A673 (cell line): ENCODE measurements around the gene TAGAP. TPM values are rescaled to one million over a fixed set of nuclear protein-coding genes. Genes with fewer than 3 reads are reported as not detected.

Experiments
- BruUV-seq: library from RNA; stranded (reverse); fragments of 400-500 nt; replicated peaks from 2 replicates; lab custom pipeline; 2021; lab: Mats Ljungman, UMichigan
- CTCF ChIA-PET: fragments of 300-600 bp; sonication (Branson Sonifier 250); formaldehyde crosslinking; loops from one replicate; lab custom pipeline; 2022; ENCODE audit warnings: antibody characterized with exemption; lab: Charles Lee
- POLR2A ChIA-PET: fragments of 300-600 bp; sonication (Branson Sonifier 250); formaldehyde crosslinking; loops from one replicate; lab custom pipeline; 2022; ENCODE audit warnings: antibody characterized with exemption; ENCODE audit not compliant: low non-redundant PET; lab: Charles Lee
- DNase-seq: peaks from one replicate; pipeline ENCODE4 v3.0.0-alpha.2; 2015; ENCODE audit warnings: low spot score
- H3K27ac ChIP-seq: fragments of 200-600 bp; sonication (generic); 2 replicates; pipeline ENCODE4 v1.5.1; 2016; ENCODE audit warnings: mixed run types, low read depth, mild to moderate bottlenecking, mixed read lengths, antibody characterized with exemption, low read length; ENCODE audit not compliant: poor library complexity, severe bottlenecking
- H3K27me3 ChIP-seq: fragments of 200-600 bp; sonication (generic); replicated peaks from 2 replicates; pipeline ENCODE4 v1.6.1; 2017; ENCODE audit warnings: mixed run types, low read depth, mild to moderate bottlenecking, mixed read lengths, antibody characterized with exemption, low read length; ENCODE audit not compliant: insufficient read depth, poor library complexity
- H3K36me3 ChIP-seq: fragments of 200-600 bp; sonication (generic); 2 replicates; pipeline ENCODE4 v1.6.1; 2016; ENCODE audit warnings: mixed run types, mild to moderate bottlenecking, mixed read lengths, antibody characterized with exemption, low read length; ENCODE audit not compliant: insufficient read depth, poor library complexity, severe bottlenecking
- H3K4me1 ChIP-seq: fragments of 200-600 bp; sonication (generic); 2 replicates; pipeline ENCODE4 v1.6.1; 2017; ENCODE audit warnings: mixed run types, mild to moderate bottlenecking, mixed read lengths, antibody characterized with exemption, low read length; ENCODE audit not compliant: insufficient read depth, poor library complexity, severe bottlenecking
- H3K4me3 ChIP-seq: fragments of 200-600 bp; sonication (generic); 2 replicates; pipeline ENCODE4 v1.5.1; 2016; ENCODE audit warnings: low read depth, mixed run types, mild to moderate bottlenecking, mixed read lengths, low read length; ENCODE audit not compliant: poor library complexity, severe bottlenecking
- H3K9me3 ChIP-seq: fragments of 200-600 bp; sonication (generic); 2 replicates; pipeline ENCODE4 v1.6.1; 2016; ENCODE audit warnings: mixed run types, low read depth, mild to moderate bottlenecking, mixed read lengths, antibody characterized with exemption, low read length; ENCODE audit not compliant: poor library complexity, severe bottlenecking
- CTCF ChIP-seq: fragments of 300-800, 200-600 bp; sonication (generic); conservative IDR thresholded peaks from 2 replicates; pipeline ENCODE4 v1.5.1; 2017; ENCODE audit warnings: low read depth, mild to moderate bottlenecking, antibody characterized with exemption, low read length, moderate library complexity, mixed read lengths
- EZH2 ChIP-seq: fragments of 200-600 bp; sonication (generic); IDR thresholded peaks from 2 replicates; pipeline ENCODE4 v1.6.1; 2017; ENCODE audit warnings: borderline replicate concordance, low read depth, mild to moderate bottlenecking, mixed read lengths, antibody characterized with exemption, low read length; ENCODE audit not compliant: poor library complexity, severe bottlenecking
- intact Hi-C: fragments of 100-400 bp; cut with micrococcal nuclease; formaldehyde crosslinking; loops from one replicate; pipeline ENCODE4 v1.10.0; 2022; ENCODE audit not compliant: unreplicated experiment
- total RNA-seq: library from RNA; stranded (reverse); gene quantifications from 2 replicates; pipeline ENCODE4 v1.2.3, GENCODE V29; 2021

The TAGAP gene
- total RNA-seq, 1 experiment from 2014 or later, result not detected

GRCh38 chr6:159071843-159072769 lies 27.3 kb upstream of the TAGAP start:
- BruUV-seq, result no TSS peak
- ChIA-PET POLR2A (no interaction called here), CTCF (no interaction called here)
- H3K9me3 ChIP-seq, result no peaks in the 10 kb centered on the region
- no peak overlapping the region for H3K27ac ChIP-seq
- no peak overlapping the region for H3K4me3 ChIP-seq
- no peak for DNase-seq
- H3K27me3 ChIP-seq, result peaks cover 5% of the 10 kb centered on the region
- intact Hi-C loops, result no loop called here
- TF ChIP-seq EZH2, result no peak
- no peak for TF ChIP-seq CTCF
- no peaks in the 10 kb centered on the region for H3K36me3 ChIP-seq
- H3K4me1 ChIP-seq, result no peaks in the 10 kb centered on the region

GRCh38 chr6:159068904-159069578 lies 24.2 kb upstream of the TAGAP start:
- H3K4me1 ChIP-seq, result no peaks in the 10 kb centered on the region
- BruUV-seq, result no TSS peak
- ChIA-PET CTCF (no interaction called here), POLR2A (no interaction called here)
- intact Hi-C loops, result no loop called here
- no peaks in the 10 kb centered on the region for H3K9me3 ChIP-seq
- peaks cover 13% of the 10 kb centered on the region for H3K27me3 ChIP-seq
- TF ChIP-seq CTCF (no peak), EZH2 (no peak)
- no peak for DNase-seq
- no peak overlapping the region for H3K27ac ChIP-seq
- H3K4me3 ChIP-seq, result no peak overlapping the region
- no peaks in the 10 kb centered on the region for H3K36me3 ChIP-seq

- intact Hi-C loops, result no loop called here
- POLR2A ChIA-PET, result no interaction called here
- Histone ChIP-seq H3K4me1 (no peaks in the 10 kb centered on the region), H3K27me3 (peaks cover 14% of the 10 kb centered on the region), H3K4me3 (no peak overlapping the region), H3K27ac (no peak overlapping the region), H3K9me3 (no peaks in the 10 kb centered on the region), H3K36me3 (no peaks in the 10 kb centered on the region)
- no peak for TF ChIP-seq EZH2
- CTCF ChIA-PET, result no interaction called here
- no peak for DNase-seq
- BruUV-seq, result no TSS peak
Observed at GRCh38 chr6:159067334-159067733, 22.5 kb upstream of the TAGAP start.
